KOPT-K1 (cell line): Measurements from ENCODE around the gene GLDC.

ENCODE experiments used
- H3K27ac ChIP-seq: fragments of 200-600 bp; sonication (generic); 2 replicates; pipeline ENCODE4 v1.5.1; 2016; ENCODE audit warnings: antibody characterized with exemption, mild to moderate bottlenecking, low read depth, low read length; ENCODE audit not compliant: poor library complexity, severe bottlenecking
- H3K36me3 ChIP-seq: fragments of 200-600 bp; sonication (generic); 2 replicates; pipeline ENCODE4 v1.5.1; 2017; ENCODE audit warnings: antibody characterized with exemption, mild to moderate bottlenecking, low read length, moderate library complexity; ENCODE audit not compliant: insufficient read depth
- H3K9me3 ChIP-seq: fragments of 200-600 bp; sonication (generic); 2 replicates; pipeline ENCODE4 v1.5.1; 2017; ENCODE audit warnings: antibody characterized with exemption, low read length, mild to moderate bottlenecking; ENCODE audit not compliant: insufficient read depth, poor library complexity, severe bottlenecking

The GLDC gene

GRCh38 chr9:6489099-6489498 lies 156.4 kb downstream of the GLDC start:
- no peak overlapping the region for H3K27ac ChIP-seq
- peaks cover 96% of the 10 kb centered on the region for H3K36me3 ChIP-seq
- no peaks in the 10 kb centered on the region for H3K9me3 ChIP-seq

GRCh38 chr9:6488395-6488794 lies 157.1 kb downstream of the GLDC start:
- Histone ChIP-seq H3K36me3 (peaks cover 95% of the 10 kb centered on the region), H3K27ac (no peak overlapping the region), H3K9me3 (no peaks in the 10 kb centered on the region)

GRCh38 chr9:6484210-6484609 lies 161.3 kb downstream of the GLDC start:
- H3K9me3 ChIP-seq, result no peaks in the 10 kb centered on the region
- H3K36me3 ChIP-seq, result peaks cover 97% of the 10 kb centered on the region
- H3K27ac ChIP-seq, result no peak overlapping the region
